Measurements from ENCODE around the gene CPSF7.

CPSF7 gene

DNA sequence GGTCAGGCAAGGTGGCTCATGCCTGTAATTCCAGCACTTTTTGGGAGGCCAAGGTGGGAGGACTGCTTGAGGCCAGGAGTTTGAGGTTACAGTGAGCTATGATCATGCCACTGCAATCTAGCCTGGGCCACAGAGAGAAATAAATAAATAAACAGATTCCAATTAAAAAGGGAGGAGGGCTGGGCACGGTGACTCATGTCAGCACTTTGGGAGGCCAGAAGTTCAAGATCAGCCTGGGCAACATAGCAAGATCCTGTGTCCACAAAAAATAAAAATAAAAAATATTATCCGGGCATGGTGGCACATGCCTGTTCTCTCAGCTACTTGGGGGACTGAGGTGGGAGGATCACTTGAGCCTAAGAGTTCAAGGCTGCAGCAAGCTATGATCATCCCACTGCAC lies 75.6 kb downstream of the CPSF7 start:
- DNase-seq (ENCODE audit: low spot score), result no peak

DNA sequence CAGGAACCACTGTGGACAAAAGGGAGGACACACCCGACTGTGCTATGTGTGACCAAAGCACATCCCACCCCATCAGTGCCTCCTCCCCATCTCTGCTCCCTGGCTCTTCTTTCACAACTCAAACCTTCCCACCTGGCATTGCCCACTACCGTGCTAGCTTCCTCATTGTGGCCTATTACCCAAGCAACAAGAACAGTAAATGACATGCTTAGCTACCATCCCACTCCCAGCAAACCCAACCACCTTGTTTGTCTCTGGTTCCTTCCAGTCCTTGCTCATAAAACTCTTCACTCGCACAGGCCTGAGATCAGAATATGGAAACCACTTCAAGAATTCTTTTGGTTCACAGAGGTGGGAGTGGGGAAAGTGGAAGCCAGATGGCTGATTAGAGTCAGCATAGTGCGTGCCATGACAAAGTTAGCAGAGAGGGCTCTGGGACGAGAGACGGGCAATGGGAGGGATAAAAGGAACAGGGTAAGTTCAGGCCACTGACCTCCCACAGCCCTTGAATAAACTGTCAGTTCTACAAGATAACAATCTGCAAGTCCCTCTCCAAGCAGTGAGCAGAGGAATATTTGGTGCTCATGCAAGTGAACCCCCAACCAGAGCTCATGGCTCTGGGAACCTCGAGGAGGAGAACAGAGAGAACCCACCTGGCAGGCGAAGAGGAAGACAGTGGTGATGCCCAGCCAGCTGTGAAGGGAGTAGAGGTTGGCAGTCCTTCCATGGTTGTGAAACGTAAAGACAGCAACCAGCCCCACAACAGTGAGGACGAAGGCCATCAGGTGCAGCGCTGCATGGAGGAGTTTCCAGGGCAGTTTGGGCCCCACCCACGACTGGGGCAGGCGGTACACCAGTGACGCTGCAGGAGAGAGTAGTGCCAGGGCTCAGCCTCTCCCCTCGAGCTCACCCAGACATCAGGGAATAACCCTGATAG lies 76.4 kb downstream of the CPSF7 start:
- DNase-seq (ENCODE audit: low spot score), result no peak

All from pons (tissue), 1 donor.